ENCODE measurements around the gene RGS12. TPM values are rescaled to one million over a fixed set of nuclear protein-coding genes. Genes with fewer than 3 reads are reported as not detected.

RGS12 gene
- total and polyA plus RNA-seq, 7 donors = 3.0 to 21.6 (median 15.7) TPM

DNA sequence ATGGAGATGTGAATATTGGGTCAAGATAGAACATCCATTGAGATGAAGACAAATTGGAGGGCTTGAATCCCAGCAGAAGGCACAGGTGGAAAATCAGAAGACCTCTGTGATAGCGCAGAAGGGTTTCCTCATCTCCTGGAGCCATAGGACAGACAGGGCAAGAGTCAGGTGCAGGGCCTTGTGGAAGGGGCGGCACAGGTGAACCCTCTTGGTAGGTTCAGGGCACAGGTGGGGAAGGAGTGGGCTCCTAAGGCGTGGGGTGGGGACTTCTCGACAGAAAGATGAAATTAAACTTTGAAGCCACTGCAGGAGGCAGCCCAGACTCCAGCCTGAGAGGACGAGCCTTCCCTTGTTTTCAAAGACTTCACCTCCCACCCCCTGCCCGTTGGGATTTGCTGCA is 9.3 kb upstream of the RGS12 start:
- Histone ChIP-seq H3K9me3 (no peaks in the 10 kb centered on the region), H3K36me3 (no peaks in the 10 kb centered on the region), H3K27ac (no peak overlapping the region), H3K27me3 (peaks cover 0 to 39% (median 21%) of the 10 kb centered on the region in 3 donors), H3K4me1 (no peaks in the 10 kb centered on the region), H3K4me3 (no peak overlapping the region)
- TF ChIP-seq POLR2AphosphoS5 (IDR thresholded peaks at IDR 0.05) = no peak
- no peak for TF ChIP-seq EP300 (IDR thresholded peaks at IDR 0.05)
- no peak for TF ChIP-seq POLR2A (IDR thresholded peaks at IDR 0.05)
- TF ChIP-seq CTCF (IDR thresholded peaks at IDR 0.05) = no peak
- intact Hi-C loops (cut with DNase I) = no loop called here
- DNase-seq = no peak
- WGBS, 2 donors = 79 to 91% methylated on average over 6 of the region's 6 CpGs

DNA sequence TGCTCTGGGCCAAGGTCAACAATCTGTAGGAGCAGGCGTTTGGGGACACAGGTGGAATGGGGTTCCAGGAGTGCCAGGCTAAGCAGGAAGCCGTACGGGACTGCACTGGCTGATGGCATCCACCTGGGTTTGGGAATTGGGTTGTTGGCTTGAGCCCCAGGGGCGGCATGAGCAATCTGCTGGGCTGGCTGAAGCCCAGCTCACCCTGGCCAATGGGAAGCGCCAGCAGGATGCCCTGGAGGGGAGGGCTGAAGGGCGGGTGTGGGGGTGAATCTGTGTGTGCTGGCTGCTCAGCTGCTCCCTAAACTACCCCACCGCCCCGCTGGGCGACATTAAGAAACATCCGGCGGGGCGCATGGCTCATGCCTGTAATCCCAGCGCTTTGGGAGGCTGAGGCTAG is 8.9 kb upstream of the RGS12 start:
- no peak overlapping the region for H3K4me3 ChIP-seq
- DNase-seq = no peak
- 82 to 90% methylated on average over 13 of the region's 13 CpGs for WGBS, 2 donors

GRCh38 chr4:3284734-3285557 is 7.9 kb upstream of the RGS12 start:
- H3K36me3 ChIP-seq = no peaks in the 10 kb centered on the region
- TF ChIP-seq EP300 (IDR thresholded peaks at IDR 0.05) (no peak), POLR2AphosphoS5 (IDR thresholded peaks at IDR 0.05) (no peak), CTCF (IDR thresholded peaks at IDR 0.05) (no peak), POLR2A (IDR thresholded peaks at IDR 0.05) (no peak)
- H3K4me3 ChIP-seq = no peak overlapping the region
- intact Hi-C loops (cut with DNase I) = no loop called here
- H3K9me3 ChIP-seq = no peaks in the 10 kb centered on the region
- H3K4me1 ChIP-seq = no peaks in the 10 kb centered on the region
- peaks cover 0 to 39% (median 21%) of the 10 kb centered on the region in 3 donors for H3K27me3 ChIP-seq
- H3K27ac ChIP-seq = no peak overlapping the region
- WGBS, 2 donors = 67 to 86% methylated on average over 24 of the region's 24 CpGs
- DNase-seq = no peak

More for the DNA sequence above, 8.9 kb upstream of the RGS12 start:
- no peaks in the 10 kb centered on the region for H3K36me3 ChIP-seq
- H3K4me1 ChIP-seq = no peaks in the 10 kb centered on the region
- intact Hi-C loops (cut with DNase I) = no loop called here
- H3K27me3 ChIP-seq = peaks cover 0 to 39% (median 21%) of the 10 kb centered on the region in 3 donors
- H3K9me3 ChIP-seq = no peaks in the 10 kb centered on the region
- no peak overlapping the region for H3K27ac ChIP-seq
- TF ChIP-seq POLR2A (IDR thresholded peaks at IDR 0.05) = no peak
- no peak for TF ChIP-seq CTCF (IDR thresholded peaks at IDR 0.05)
- TF ChIP-seq POLR2AphosphoS5 (IDR thresholded peaks at IDR 0.05) = no peak
- no peak for TF ChIP-seq EP300 (IDR thresholded peaks at IDR 0.05)

DNA sequence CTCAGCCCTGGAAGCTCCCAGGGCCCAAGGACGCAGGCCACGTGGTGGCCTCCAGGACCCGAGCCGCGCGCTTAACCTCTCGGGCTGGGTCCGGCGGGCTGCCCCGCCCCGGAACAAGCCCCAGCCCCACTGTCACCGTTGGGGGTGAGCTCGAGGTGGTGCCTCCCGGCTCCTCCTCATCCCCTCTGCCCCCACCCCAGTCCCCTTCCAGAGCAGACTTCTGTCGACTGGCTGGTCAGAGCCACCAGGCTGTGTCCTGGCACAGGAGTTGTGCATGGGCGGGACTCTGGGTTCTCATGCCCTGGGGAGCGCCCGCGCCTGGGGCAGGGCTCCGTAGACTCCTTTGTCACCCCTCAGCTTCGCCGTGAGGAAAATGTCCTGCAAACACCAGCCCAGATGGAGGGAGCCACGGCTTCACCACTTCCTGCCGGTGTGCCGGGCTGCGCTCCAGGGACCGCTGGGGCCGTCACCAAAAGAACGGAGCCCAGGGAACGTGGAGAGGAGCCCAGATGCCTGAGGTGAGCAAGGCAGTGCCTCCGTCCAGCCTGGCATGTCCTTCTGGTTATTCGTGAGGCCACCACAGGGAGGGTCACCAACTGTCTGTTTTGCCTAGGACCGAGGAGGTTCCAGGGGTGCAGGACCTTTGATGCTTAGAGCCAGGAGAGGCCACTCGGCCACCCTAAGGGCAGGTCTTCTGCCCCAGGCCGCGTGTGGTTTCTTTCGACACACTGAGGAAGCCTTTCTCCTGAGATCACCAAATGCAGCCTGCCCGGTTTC is 7.1 kb upstream of the RGS12 start:
- Histone ChIP-seq H3K4me3 (no peak overlapping the region), H3K9me3 (no peaks in the 10 kb centered on the region), H3K4me1 (peaks cover 0 to 2% (median under 1%) of the 10 kb centered on the region in 4 donors), H3K36me3 (no peaks in the 10 kb centered on the region), H3K27ac (no peak overlapping the region), H3K27me3 (peaks cover 0 to 39% (median 21%) of the 10 kb centered on the region in 3 donors)
- intact Hi-C loops (cut with DNase I) = no loop called here
- TF ChIP-seq EP300 (IDR thresholded peaks at IDR 0.05) (no peak), POLR2AphosphoS5 (IDR thresholded peaks at IDR 0.05) (no peak), CTCF (IDR thresholded peaks at IDR 0.05) (no peak), POLR2A (IDR thresholded peaks at IDR 0.05) (no peak)
- DNase-seq = no peak
- 48 to 60% methylated on average over 38 of the region's 38 CpGs for WGBS, 2 donors

Measured in sigmoid colon (tissue), 7 donors.